K562 (cell line): Measurements from ENCODE around the gene STK11.

ENCODE experiments used
- CBX8 ChIP-seq: fragments of 200-600 bp; sonication (generic); IDR thresholded peaks from 2 replicates; pipeline ENCODE4 v1.6.1; 2012; ENCODE audit warnings: borderline replicate concordance, mixed run types, low read depth, mild to moderate bottlenecking, moderate library complexity, mixed read lengths, low read length, control low read depth, inconsistent platforms; ENCODE audit not compliant: poor library complexity, severe bottlenecking; ENCODE audit errors: extremely low read depth
- CREB1 ChIP-seq, 2 experiments: sonication (generic) in 1 of 2; formaldehyde crosslinking in 1 of 2; IDR thresholded peaks; 2 replicates each; pipeline versions ENCODE4 v1.6.1 to v1.8.0; 2012 to 2022; ENCODE audit warnings: inconsistent platforms in 1 of 2, mild to moderate bottlenecking in 1 of 2, missing genetic modification reagents in 1 of 2, moderate library complexity in 1 of 2
- CTCF ChIP-seq, 3 experiments: IDR thresholded peaks in 2 of 3; conservative IDR thresholded peaks in 1 of 3; 2 replicates each; pipeline ENCODE4 v1.5.1; 2011 to 2012; ENCODE audit warnings: low read length in 3 of 3, mild to moderate bottlenecking in 3 of 3, control low read depth in 2 of 3, improper control_type of control experiment in 1 of 3, inconsistent platforms in 1 of 3, low read depth in 1 of 3, mixed read lengths in 1 of 3, moderate library complexity in 1 of 3; ENCODE audit not compliant: insufficient read depth in 2 of 3
- DPF2 ChIP-seq: fragments of 450-650 bp; IDR thresholded peaks from 2 replicates; pipeline ENCODE4 v1.6.1; 2016
- EZH2 ChIP-seq: IDR thresholded peaks from 2 replicates; pipeline ENCODE4 v1.6.1; 2012; ENCODE audit warnings: low read depth, mild to moderate bottlenecking, inconsistent platforms, low read length, borderline replicate concordance
- FOSL1 ChIP-seq: fragments of 200-800 bp; sonication (Bioruptor generic); conservative IDR thresholded peaks from 2 replicates; pipeline ENCODE4 v1.6.1; 2016; ENCODE audit warnings: missing genetic modification characterization, missing compliant biosample characterization
- GMEB1 ChIP-seq: fragments of 250-450 bp; sonication (Bioruptor Pico); IDR thresholded peaks from 2 replicates; pipeline ENCODE4 v1.4.0; 2020; ENCODE audit warnings: mild to moderate bottlenecking
- HMGXB4 ChIP-seq: sonication (generic); formaldehyde crosslinking; IDR thresholded peaks from 2 replicates; pipeline ENCODE4 v1.8.1; 2023; ENCODE audit warnings: mild to moderate bottlenecking, missing genetic modification reagents
- IRF1 ChIP-seq: sonication (generic); formaldehyde crosslinking; IDR thresholded peaks from 2 replicates; pipeline ENCODE4 v1.8.0; 2022; ENCODE audit warnings: missing genetic modification reagents, mild to moderate bottlenecking, borderline replicate concordance
- NFE2L1 ChIP-seq: fragments of 450-650 bp; IDR thresholded peaks from 2 replicates; pipeline ENCODE4 v1.6.1; 2016; ENCODE audit warnings: missing genetic modification characterization, low read depth, mild to moderate bottlenecking, missing compliant biosample characterization, moderate library complexity, borderline replicate concordance
- POLR2A ChIP-seq: fragments of 450-650 bp; conservative IDR thresholded peaks from 2 replicates; pipeline ENCODE4 v1.6.1; 2016
- ZNF134 ChIP-seq: fragments of 250-450 bp; sonication (Bioruptor Pico); conservative IDR thresholded peaks from 2 replicates; pipeline ENCODE4 v1.4.0; 2020
- ZNF274 ChIP-seq: IDR thresholded peaks from 2 replicates; pipeline ENCODE4 v1.6.1; 2011; ENCODE audit warnings: low read depth, mild to moderate bottlenecking, low read length, moderate library complexity, borderline replicate concordance
- ZZZ3 ChIP-seq: fragments of 450-650 bp; IDR thresholded peaks from 2 replicates; pipeline ENCODE4 v1.6.1; 2016; ENCODE audit warnings: antibody characterized with exemption, mild to moderate bottlenecking, moderate library complexity

- TF ChIP-seq ZZZ3 (no peak), EZH2 (no peak), CBX8 (no peak), GMEB1 (CRISPR knock-in tag) (no peak), FOSL1 (tag) (no peak), ZNF134 (CRISPR knock-in tag) (no peak), IRF1 (no peak), CREB1 (IDR thresholded peaks at IDR 0.05) (0 out of 2 replicates have a peak, but pooled peaks have one; percentile 20), CREB1 (CRISPR knock-in tag; IDR thresholded peaks at IDR 0.05) (no peak; the same call in 1 of the 2 replicates), ZNF274 (no peak), CTCF (IDR thresholded peaks at IDR 0.05 in 2 of 3, conservative IDR thresholded peaks at IDR 0.05 in 1 of 3; ENCODE audit: insufficient read depth in 2 of 3, low read depth in 1 of 3, low read length in 3 of 3) (no peak), POLR2A (peak; percentile 78), HMGXB4 (CRISPR knock-in tag) (no peak), NFE2L1 (tag) (no peak), DPF2 (0 out of 2 replicates have a peak, but pooled peaks have one; percentile 16)
Measured at GRCh38 chr19:1173845-1174809, 31.5 kb upstream of the STK11 start, which contains the start of gene SBNO2.
